KG1 (cell line): Measurements from ENCODE around the gene TP53TG5.

ENCODE experiments used
- DNase-seq: peaks from one replicate; lab custom pipeline; 2025; lab: John Stamatoyannopoulos, UW

Gene TP53TG5

GRCh38 chr20:45323731-45324130 is 54.4 kb downstream of the TP53TG5 start:
- DNase-seq, result no peak

GRCh38 chr20:45322952-45323383 is 55.2 kb downstream of the TP53TG5 start:
- no peak for DNase-seq
